ENCODE results near the gene PNN.
"Not testable (repeated sequence)": the region's sequence is repeated elsewhere in the genome, so short reads cannot be mapped to it uniquely, and the experiment has no call there.

Gene PNN

GRCh38 chr14:39181693-39182047 lies 6.6 kb downstream of the PNN start:
- DNase-seq, result no peak

GRCh38 chr14:39182770-39183684 lies 8.0 kb downstream of the PNN start:
- no peak for DNase-seq

GRCh38 chr14:39183685-39184003 lies 8.6 kb downstream of the PNN start:
- DNase-seq, result not testable (repeated sequence)

- DNase-seq, result no peak
These were observed 9.7 kb downstream of the PNN start for GRCh38 chr14:39184628-39185255.

- DNase-seq, result no peak
These were observed 10.4 kb downstream of the PNN start for GRCh38 chr14:39185256-39186049.

GRCh38 chr14:39186941-39187525 lies 12.0 kb downstream of the PNN start:
- no peak for DNase-seq

GRCh38 chr14:39203659-39204606 lies 28.9 kb downstream of the PNN start:
- DNase-seq, result peak; percentile 53

- not testable (repeated sequence) for DNase-seq
These were observed 32.4 kb downstream of the PNN start for GRCh38 chr14:39207430-39207829.

GRCh38 chr14:39211109-39211741 lies 36.2 kb downstream of the PNN start:
- DNase-seq, result no peak

GRCh38 chr14:39212034-39212433 lies 37.0 kb downstream of the PNN start:
- DNase-seq, result no peak

GRCh38 chr14:39212693-39213092 lies 37.6 kb downstream of the PNN start:
- no peak for DNase-seq

GRCh38 chr14:39217214-39217879 lies 42.3 kb downstream of the PNN start:
- DNase-seq, result no peak

- DNase-seq, result no peak
These were observed 43.2 kb downstream of the PNN start for GRCh38 chr14:39218171-39218769.

- no peak for DNase-seq
These were observed 44.0 kb downstream of the PNN start for GRCh38 chr14:39219075-39219499.

GRCh38 chr14:39220473-39220872 lies 45.4 kb downstream of the PNN start:
- not testable (repeated sequence) for DNase-seq

GRCh38 chr14:39228044-39228443 lies 53.0 kb downstream of the PNN start:
- no peak for DNase-seq

- DNase-seq, result no peak
These were observed 53.6 kb downstream of the PNN start for GRCh38 chr14:39228509-39229221.

- no peak for DNase-seq
These were observed 54.1 kb downstream of the PNN start for GRCh38 chr14:39229222-39229543.

GRCh38 chr14:39229601-39230110 lies 54.6 kb downstream of the PNN start:
- DNase-seq, result no peak

All from NCI-H82 (cell line).